Cardiac fibroblast (primary cell): Measurements from ENCODE around the gene TRAK1.

Experiments
- DNase-seq, 2 donors: peaks; one replicate each; pipeline versions ENCODE4 v3.0.0 to v3.0.0-alpha.2; 2010; ENCODE audit warnings: low read depth in 2 of 2
- H3K4me3 ChIP-seq, 2 donors: replicated peaks in 1 of 2; 1 replicate in 1 of 2; 2 replicates in 1 of 2; pipeline ENCODE4 v1.5.1; 2011; ENCODE audit warnings: low read depth in 2 of 2, low read length in 2 of 2, mild to moderate bottlenecking in 2 of 2, moderate library complexity in 1 of 2
- TF ChIP-seq, protein P1 (sequence below): IDR thresholded peaks from one replicate; pipeline ENCODE4 v1.5.1; 2011; ENCODE audit warnings: low read depth, mild to moderate bottlenecking, low read length, inconsistent platforms

Gene TRAK1

DNA sequence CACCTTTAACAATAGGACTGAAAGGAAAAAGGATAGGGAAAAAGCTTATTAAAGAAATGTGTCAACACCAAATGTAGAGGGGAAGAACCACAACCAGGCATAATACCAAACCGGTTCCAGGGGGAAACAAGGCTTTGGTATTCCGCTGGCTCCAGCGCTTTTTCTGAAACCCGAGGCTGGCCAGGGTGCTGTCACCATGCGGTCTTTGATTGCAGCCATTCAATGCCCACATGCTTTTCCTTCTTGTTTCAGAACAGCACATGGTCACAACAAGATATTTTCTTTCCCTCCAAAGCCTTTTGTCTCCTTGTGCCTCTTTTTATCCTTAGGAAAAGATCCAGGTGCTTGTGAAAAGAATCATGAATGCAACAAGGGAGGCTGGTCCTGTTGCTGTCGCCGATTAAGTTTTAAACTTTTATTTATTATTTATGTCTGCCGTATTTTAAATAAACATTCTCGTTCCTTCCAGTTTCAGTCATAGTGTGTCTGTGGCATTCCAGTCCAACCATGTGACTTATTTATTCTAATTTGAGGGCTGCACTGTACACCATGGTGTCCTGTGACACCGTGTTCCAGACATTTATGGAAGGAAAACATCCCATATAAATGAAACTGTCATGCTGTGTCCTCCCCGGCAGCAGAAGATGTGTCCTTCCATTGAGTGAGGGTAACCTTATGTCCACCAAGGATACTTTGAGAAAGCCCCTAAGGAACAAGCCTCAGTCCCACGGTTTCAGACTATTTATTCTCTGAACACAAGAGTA is 133.7 kb downstream of the TRAK1 start:
- no peak for DNase-seq
- TF ChIP-seq, protein P1, sequence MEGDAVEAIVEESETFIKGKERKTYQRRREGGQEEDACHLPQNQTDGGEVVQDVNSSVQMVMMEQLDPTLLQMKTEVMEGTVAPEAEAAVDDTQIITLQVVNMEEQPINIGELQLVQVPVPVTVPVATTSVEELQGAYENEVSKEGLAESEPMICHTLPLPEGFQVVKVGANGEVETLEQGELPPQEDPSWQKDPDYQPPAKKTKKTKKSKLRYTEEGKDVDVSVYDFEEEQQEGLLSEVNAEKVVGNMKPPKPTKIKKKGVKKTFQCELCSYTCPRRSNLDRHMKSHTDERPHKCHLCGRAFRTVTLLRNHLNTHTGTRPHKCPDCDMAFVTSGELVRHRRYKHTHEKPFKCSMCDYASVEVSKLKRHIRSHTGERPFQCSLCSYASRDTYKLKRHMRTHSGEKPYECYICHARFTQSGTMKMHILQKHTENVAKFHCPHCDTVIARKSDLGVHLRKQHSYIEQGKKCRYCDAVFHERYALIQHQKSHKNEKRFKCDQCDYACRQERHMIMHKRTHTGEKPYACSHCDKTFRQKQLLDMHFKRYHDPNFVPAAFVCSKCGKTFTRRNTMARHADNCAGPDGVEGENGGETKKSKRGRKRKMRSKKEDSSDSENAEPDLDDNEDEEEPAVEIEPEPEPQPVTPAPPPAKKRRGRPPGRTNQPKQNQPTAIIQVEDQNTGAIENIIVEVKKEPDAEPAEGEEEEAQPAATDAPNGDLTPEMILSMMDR, result no peak
- H3K4me3 ChIP-seq, result no peak overlapping the region

DNA sequence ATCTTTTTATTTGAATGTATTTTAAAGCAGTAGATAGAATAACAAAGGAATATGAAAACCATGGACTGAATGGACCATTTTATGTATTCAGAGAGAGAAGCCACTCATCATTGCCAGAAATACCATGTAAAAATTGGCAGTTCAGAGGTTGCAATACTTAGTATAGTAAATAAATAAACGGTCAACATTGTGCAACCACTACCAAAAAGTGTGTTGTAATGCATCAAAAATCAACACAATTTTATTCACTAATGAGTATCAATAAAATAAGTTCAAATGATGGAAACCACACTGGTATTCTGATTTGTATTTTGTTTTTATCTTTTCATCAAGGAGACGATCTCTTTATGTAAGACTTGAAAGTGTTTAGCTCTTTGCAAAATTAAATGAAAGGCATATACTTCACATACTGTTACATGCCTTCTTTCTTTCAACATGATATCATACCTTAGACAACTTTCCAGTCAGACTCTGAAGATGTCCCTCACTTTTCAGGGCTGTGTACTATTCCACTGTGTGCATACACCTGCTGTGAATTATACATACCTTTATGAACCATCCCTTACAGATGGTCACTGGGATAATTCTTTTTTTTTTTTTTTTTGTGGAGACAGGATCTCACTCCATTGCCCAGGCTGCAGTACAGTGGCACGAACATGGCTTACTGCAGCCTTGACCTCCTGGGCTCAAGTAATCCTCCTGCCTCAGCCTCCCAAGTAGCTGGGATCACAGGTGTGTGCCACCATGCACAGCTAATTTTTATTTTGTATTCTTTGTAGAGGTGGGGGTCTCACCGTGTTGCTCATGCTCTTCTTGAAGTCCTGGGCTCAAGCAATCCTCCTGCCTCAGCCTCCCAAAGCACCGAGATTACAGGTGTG is 134.6 kb downstream of the TRAK1 start:
- TF ChIP-seq, protein P1, result no peak
- no peak overlapping the region for H3K4me3 ChIP-seq
- no peak for DNase-seq

DNA sequence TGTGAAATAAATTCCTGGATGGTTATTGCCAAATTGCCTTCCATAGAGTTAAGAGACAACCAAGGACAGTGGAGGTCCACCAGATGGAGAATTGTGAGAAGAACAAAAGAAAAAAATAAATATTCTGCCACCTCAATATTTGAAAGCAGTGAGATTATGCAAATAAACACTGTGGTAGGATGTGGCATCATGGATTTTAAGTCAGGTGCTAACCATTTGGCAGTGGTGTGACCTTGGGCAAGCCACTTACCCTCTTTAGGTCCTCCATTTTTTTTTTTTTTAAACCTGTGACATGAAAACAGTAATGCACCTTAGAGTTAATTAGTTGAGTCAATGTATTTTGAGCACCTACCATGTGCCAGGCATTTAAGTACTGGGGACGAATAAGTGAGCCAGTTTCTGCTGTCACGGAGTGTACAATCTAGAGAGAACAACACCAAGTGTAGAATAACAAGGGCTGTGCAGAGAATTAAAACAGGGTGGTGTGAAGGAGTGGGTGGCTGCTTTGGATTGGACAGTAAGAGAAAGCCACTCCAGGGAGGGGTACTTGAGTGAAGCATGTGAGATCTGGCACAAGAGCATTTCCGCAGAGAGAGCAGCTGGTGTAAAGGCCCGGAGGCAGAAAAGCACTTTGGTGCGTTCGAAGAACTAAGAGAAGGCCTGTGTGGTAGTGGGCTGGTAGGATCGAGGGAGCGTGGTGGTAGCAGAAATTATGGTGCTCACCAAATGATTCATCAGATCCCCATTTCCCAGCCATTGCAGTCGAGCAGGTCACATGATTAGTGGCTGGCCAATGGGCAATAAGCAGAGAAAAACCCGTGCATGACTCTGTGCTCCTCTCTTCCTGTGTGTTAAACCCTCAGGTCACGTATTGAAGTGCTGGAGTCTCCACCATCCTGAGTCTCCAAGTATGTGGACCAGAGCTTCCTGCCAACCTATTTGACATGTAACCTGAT is 135.6 kb downstream of the TRAK1 start:
- no peak overlapping the region for H3K4me3 ChIP-seq
- TF ChIP-seq, protein P1, result no peak
- peak in 1 of 2 donors; percentile 29 for DNase-seq

DNA sequence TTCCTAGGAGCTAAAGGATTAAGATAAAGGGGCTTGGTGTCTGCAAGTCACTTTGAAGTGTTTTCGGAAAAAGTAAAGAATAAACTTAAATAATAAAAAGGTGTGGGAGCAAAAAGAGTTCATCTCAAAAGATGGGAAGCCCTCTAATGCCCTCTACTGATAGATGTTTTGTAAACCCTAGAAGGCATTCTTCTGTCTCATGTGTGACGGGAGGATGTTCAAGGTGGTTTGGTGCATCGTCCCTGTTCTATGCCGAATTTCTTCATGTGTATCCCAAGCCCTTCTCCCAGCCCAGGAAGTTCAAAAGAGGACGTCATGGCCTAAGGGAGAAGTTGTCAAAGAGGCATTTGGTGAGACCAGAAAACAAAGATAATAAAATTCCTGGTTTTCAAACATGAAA is 137.6 kb downstream of the TRAK1 start:
- DNase-seq, result peak; percentile 12 to 33
- TF ChIP-seq, protein P1, result peak; percentile 24

DNA sequence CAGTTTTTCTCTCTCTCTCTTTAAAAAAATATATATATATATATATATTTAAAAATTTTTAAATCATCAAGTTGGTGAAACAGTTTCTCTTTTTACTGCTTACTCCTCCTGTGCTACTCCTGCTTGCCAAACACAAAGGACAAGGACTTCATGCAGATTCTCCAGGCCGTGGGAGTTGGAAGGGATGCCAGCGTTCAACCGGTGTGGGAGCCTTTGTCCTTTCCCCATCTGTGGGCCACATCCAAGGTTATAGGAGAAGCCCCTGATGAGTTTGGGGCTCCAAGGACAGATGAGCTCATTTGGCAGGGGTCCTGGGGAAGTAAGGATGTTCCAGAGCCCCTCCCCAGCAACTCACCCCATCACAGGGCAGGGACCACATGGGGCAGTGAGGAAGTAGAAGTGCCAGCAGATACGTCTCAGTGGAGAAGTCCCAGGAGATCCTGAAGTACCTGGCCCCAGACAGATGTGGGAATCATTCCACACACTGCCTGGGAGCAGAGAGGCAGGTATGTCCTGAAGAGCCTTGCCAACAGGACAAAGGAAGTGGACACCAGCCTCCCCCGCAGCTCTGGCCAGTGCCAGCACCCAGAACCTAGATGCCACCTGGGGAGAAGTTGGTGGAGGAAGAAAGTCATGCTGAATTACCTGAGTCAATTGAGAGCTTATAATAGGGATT is 138.2 kb downstream of the TRAK1 start:
- TF ChIP-seq, protein P1, result no peak
- no peak for DNase-seq
- no peak overlapping the region for H3K4me3 ChIP-seq

More for the DNA sequence above, 137.6 kb downstream of the TRAK1 start:
- no peak overlapping the region for H3K4me3 ChIP-seq
